Posterior cingulate gyrus (tissue), 11 donors: ENCODE results near the gene HOXC11.

Experiments
- DNase-seq, 10 donors: peaks; one replicate each; pipeline versions ENCODE4 v3.0.0 to v3.0.0-alpha.2; 2020 to 2021; ENCODE audit warnings: mixed read lengths in 3 of 10
- intact Hi-C: fragments of 100-400 bp; cut with DNase I; formaldehyde crosslinking; loops from one replicate; pipeline ENCODE4 v1.15.1; 2023

The HOXC11 gene

DNA sequence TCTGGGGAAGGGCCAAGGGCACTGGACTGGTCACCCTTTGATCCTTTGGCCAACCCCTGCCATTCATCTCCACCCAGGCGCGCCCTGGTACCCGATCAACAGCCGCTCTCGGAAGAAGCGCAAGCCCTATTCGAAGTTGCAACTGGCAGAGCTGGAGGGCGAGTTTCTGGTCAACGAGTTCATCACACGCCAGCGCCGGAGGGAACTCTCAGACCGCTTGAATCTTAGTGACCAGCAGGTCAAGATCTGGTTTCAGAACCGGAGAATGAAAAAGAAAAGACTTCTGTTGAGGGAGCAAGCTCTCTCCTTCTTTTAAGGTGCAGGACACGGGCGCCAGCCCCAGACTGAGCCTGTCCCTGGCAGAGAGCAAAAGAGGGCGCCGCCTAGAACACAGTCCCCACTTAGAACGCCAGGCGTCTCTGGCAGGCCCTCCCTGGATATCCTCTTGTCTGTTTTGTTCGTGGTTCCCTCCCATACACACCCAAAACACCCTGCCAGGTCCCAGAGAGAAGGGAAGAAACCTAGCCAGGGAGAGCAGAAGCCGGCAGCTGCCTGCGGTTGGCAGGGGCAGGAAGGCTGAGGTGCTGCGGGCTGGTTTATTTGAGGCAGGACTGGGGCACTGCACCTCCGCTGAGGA lies 16.6 kb upstream of the HOXC11 start:
- DNase-seq, result no peak
- intact Hi-C loops, result no loop called here

DNA sequence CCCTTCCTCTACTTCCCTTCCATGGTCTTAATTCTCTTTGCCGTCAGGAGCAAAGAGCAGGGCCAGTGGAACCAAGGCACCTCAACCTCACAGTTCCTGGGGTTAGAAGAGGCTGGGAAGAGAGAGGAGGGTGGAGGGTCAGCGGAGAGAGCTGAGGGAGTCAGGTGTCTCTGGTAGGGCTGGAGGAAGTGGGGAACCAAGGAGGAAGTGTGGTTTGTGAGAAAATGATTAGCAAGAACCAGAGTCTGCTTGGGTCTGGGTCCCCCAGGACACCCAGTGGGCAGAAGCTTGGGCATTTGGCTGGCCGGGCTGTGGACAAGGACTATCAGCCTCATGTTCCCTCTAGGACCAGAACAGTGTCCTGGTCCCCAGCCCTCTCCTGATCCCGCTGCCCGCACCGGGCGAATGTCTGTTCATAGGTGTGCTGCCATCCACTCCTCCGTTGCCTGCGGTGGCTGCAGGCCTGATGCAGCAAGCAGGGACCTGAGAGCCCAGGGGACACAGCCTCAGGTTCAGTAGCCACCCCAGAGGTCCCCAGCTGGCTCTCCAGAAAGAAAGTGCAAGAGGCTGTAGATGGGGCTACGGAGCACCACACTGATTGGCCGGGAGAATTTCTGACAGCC lies 15.9 kb upstream of the HOXC11 start:
- intact Hi-C loops, result no loop called here
- DNase-seq, result no peak

DNA sequence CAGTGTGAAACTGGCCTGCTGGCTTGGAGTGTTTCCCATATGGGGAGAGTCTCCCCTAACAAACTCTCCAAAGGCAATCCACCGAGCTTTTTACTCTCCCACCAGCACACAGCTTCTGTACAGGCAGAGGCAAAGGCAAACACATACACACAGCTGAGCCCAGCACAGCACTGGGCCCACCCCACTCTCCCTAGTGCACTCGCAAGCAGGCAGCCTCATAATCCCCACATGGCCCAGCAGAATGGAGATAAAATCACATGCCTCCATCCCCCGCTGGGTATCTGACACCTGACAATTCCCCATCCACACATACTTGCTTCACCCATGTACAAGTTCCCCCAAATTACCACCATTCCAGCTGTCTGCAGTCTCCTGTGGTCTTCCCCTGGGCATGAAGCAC lies 14.8 kb upstream of the HOXC11 start:
- DNase-seq, result peak in 1 of 10 donors; percentile 17
- intact Hi-C loops, result no loop called here

DNA sequence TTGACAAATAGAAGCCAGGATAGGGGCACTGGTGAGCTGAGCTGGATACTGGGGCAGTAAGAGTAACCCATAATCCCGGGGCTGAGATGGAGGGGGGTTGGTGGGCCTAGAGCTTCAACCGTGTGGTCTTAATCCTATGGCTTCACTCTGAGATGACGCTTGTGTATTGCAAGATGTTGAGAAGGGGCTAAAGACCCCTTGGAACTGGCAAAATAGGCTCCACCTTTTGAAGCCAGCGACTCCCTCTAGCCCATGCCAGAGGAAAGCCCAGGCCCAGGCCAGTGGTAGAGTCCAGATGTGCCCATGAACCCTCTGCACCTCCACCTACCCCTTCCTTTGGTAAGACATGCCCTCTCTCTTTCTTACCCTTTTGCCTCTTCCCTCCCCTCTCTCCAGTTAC lies 13.6 kb upstream of the HOXC11 start:
- intact Hi-C loops, result no loop called here
- peak in 1 of 10 donors; percentile 4 for DNase-seq

DNA sequence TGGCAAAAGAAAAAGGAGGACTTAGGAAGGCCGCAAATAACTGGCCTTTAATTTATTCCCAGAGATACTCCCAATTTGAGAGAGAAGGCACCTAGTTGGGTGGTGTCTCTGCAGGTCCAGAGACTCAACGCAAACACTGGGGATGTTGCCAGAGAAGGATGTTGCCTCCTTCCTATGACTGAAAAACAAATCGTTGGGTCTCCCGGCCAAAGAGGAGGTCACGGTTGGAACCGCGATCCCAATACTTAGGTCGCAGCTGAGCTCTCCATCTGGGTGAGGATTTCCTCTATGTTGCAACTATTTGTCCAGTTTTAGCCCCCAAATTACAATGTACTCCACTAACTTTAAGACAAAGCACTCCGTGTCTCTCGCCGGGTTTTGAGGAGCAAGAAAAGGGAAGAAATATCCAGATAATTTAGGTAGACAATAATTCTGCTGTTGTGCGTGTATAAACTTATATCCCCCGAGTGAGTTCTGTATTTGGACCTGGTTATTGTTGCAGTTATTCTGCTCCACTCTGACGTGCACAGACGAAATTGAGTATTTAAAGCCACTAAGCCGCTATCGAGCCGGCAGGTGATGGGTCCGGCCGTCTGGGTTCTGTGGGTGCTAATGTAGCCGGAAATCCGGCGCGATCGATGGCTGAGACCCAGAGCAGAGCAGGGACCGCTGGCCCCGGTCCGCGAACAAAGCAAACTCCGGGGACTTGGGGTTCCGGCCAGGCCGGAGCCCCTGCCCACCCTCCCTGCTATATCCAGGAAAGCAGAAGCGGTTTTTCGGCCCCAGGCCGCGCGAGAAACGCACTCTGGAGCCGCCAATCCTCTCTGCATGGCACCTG lies 12.5 kb upstream of the HOXC11 start:
- intact Hi-C loops, result no loop called here
- peak in 1 of 10 donors; percentile 3 for DNase-seq

DNA sequence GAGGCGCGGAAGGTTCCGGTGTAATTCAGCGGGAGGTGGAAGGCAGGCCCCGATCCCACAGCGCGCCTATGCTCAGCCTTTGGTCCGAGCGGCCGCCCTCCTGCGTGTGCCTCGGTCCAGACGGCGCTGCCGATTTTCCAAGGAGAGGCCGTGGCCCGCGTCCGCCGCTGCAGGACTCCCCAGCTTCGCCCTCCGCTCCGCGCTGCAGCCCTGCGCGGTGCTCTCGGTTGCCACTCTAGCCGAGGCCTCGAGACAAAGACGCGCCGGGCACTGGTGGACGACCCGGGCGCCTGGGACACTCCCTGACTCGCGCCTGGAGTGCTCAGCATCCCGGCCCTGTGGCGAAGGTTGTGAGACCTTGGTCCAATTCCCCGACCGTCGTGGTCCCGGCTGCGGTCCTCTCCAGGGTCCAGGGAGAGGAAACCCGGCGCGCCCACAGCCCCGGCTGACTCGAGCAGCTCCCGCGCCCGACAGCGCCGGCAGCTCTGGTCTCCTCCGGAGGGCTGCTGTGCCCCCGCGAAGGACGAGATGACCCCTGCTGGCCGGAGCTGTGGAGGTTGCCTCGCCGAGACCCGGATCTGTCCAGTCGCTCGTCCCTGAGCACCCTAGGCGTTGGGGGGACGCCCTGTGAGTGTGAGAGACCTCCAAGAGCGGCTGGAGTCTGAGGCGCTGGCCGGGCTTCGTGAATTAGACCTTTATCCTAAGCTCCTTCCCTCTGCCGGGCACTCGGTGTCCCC lies 11.7 kb upstream of the HOXC11 start:
- intact Hi-C loops, result no loop called here
- peak in 1 of 10 donors; percentile 77 for DNase-seq

DNA sequence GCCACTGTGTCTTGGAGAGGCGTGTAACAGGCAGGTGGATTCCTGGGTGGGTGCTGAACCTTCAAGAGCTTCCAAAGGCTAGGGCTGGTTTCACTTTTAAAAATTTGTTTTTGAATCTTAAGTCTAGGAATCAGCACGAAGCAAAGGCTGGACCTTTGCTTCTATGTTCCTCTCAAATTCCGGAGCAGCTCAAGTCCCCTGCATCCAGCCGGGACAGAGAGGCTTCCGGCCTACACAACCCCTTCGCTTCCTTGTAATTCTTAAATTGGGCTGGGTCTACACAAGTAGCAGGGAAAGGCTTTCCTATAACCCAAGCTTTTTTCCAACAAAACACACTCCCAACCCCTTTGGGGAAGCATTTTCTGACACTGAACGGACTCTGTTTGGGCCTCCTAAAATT lies 9.9 kb upstream of the HOXC11 start:
- DNase-seq, result peak in 1 of 10 donors; percentile 12
- intact Hi-C loops, result no loop called here

DNA sequence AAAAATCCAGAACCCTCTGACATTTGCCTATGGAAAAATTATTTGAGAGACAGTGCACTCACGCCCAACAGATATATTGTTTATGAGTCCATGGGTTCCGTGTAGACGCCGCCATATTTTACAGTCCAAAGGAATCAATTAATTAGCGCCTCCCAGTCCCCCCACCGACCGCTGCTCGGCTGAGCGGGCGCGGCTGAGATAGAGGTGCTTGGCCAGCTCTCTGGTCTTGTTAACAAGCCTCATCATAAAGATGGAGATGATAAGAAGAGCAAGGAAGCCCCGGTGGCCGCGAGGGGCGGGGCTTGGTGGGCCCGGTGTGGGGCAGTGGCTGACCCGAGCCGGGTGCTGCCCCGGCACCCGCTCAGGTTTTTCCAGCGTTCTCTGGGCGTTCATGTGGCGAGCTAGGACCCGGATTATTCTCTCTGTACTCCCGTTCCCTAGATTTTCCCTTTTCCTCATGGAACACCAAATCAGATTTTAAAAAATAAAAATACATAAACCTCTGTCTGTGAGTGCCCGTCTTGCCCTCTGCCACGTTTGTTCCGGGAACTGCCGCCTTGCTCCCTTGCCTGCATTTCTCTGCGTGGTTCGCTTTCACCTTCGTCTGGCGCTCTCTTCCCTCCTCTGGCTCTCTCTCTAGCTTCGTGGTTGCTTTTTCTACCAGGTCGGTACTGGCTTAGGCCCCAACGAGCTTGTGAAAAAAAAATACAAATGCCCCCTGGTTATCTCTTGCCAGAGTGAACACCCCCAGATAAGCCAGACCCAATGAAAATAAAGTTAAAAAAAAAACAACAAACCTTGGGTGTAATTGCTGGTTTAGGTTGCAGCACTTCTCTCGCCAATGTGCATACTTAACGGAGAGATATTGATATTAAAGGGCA lies 9.3 kb upstream of the HOXC11 start:
- intact Hi-C loops, result no loop called here
- DNase-seq, result peak in 1 of 10 donors; percentile 60

DNA sequence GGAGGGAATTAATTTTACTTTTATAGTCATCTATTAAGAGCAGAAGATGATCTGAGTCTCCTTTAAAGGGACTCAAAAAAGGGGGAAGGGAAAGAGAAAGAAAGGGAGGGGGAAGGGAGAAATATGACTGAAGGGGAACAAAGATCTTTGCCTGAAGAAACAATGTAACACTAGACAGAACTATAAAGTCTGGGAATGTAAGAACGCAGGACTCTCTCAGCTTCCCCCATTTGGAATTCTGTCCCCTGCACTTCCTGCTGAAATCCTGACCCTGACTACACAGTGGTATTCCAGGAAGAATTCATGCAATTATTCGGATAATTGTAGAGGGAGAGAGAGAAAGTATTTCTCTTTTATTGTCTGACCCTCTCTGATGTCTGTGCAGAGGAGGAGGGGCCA lies 8.6 kb upstream of the HOXC11 start:
- intact Hi-C loops, result no loop called here
- DNase-seq, result no peak

DNA sequence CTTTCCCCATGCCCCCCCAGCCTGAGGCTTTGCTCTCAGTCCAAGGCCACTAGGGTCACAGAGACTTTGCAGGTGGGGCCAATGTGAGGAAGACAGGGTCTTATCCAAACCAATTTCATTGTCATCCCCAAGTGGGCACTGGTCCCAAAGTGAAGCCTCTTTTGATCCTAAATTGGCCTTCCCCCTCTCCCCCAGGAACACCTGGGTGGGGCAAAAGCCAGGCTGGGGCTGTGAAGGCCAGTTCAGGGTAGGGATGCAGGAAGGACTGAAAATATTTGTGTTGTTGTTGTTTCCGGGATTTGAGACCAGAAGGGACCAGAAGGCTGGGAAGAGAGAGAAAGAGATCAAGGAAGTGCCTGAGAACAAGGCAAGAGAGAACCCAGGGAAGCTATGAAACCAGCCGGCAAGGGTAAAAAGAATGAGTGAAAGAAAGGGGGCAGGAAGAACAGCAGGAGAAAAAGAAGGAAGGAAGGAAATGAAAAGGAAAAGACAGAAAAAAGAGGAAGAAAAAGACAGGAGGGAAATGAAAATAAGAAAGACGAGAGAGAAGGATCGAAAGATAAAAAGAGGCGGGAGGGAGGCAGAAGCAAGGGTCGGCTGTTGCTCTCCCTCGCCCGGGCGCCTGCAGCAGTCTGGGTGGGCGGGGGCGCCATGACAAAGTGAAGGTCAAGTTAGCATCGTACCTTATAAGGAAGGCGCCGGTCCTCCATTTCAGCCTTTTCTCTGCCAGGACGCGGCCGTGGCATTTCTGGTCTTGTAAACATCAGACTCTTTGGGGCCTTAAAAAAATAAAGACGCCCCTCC lies 7.4 kb upstream of the HOXC11 start:
- intact Hi-C loops, result no loop called here
- DNase-seq, result peak in 2 of 10 donors; percentile 20 to 28

DNA sequence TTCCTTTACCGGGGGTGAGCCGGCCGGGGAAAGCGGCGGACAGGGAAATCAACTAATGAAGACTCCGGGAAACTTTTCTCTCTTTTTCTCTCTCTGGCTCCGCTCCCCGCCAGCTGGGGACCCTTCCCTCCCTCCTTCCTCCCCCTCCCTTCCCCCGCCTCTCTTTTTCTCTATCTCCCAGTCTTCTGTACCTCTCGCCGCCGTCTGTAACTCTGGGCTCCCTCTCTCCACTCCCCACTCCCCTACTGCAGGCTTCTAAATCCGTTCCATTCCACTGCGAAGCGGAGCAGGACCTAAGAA lies 6.9 kb upstream of the HOXC11 start:
- intact Hi-C loops, result no loop called here
- no peak for DNase-seq

DNA sequence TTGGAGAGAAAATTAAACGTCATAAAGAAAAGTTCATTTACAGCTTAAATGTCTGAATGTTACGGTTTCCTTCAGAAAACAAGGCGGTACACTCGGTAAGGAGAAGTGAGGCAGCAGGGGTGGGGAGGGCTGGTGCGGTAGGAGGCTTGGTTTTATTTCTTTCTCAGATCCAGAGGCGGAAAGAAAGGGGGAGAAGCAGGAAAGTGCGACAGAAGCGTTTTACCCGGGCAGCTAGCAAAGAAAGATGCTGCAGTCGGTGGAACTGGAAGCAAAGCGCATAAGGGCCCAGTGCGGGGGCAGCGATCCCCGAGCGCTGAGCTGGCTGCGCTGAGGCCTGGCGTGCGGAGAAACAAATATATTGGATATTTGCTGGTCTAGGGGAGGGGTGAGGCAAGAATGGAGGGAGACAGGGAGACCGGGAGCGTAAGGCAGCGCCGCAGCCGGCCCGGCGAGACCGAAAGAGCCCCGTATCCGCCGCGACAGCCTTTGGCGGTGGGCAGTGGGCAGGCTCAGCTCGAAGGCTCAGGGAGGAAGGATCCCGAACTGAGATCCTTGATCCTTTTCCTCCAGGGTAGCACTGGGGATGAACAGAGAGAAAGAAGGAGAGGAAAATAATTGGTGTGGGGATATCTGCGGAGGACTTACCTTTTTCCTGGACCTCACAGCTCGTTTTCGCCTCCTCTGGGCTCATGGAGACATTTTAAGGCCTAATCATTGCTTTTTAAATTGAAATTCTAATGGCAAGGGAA lies 6.4 kb upstream of the HOXC11 start:
- intact Hi-C loops, result no loop called here

DNA sequence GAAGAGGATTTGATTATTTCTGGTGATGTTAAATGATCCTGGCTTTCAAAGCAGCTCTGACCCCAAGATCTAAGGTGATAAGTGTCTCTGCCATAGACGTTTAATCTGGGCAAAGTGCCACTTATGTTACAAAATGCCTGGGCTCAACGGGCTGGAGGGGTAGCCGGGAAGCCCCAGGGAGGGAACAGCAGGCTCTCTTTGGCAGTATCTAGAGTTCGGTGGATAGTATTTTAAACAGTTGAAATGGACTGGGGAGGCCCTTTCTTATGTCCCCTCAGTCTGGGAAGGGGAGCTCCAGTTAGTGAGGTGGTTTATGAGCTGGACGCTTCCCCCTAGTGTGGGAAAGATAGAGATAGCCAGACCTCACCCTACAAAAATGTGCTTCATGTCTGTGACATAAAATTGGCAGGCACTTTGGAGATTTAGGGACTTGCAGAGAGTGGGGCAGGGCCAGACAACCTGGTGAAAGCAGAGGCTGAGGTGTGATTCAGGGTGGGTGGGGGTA lies 5.5 kb upstream of the HOXC11 start:
- intact Hi-C loops, result no loop called here
- peak in 1 of 10 donors; percentile 18 for DNase-seq

More for the DNA sequence above, 6.4 kb upstream of the HOXC11 start:
- DNase-seq, result peak in 2 of 10 donors; percentile 12 to 30

DNA sequence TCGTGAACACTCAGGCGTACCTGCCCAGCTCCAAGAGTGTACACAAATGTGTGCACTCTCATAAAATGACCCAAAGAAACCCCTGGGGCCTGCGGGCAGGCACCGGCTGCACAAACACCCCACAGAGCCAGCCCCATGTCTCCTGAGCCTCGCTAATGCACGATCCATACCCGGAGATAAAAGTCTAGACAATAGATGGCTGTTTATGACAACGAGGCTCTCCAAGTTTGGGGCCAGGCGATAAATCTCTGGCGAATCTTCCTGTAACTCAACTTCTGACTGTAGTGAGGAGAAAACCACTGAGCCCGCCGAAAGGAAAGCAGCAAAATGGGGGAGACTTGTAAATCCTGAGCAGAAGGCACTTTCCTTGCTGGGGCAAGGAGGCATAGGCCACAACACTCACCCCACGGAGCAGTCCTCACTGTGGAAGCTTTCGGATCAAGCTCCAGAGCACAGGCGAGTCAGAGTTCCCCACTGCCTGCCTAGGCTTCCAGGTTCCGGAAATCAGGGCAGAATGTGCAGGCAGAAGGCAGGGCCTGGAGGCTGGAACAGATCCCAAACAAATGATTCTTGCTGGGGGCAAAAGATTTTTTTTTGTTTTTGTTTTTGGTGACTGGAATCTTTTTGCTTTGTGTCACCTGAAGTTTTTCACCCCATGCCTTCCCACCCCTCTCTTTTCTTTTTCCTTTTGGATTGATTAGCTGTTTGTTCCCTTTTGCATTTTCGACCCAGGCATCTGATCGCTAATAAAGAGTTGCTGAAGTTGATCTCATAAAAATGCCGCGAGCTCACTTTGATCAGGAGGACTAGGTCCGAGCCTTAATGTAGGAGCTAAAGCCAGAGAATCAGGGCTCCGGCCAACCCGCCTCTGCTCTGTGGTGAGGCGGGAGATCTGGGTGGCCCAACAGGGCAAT lies 4.5 kb upstream of the HOXC11 start:
- peak in 2 of 10 donors; percentile 19 to 39 for DNase-seq
- intact Hi-C loops, result no loop called here

DNA sequence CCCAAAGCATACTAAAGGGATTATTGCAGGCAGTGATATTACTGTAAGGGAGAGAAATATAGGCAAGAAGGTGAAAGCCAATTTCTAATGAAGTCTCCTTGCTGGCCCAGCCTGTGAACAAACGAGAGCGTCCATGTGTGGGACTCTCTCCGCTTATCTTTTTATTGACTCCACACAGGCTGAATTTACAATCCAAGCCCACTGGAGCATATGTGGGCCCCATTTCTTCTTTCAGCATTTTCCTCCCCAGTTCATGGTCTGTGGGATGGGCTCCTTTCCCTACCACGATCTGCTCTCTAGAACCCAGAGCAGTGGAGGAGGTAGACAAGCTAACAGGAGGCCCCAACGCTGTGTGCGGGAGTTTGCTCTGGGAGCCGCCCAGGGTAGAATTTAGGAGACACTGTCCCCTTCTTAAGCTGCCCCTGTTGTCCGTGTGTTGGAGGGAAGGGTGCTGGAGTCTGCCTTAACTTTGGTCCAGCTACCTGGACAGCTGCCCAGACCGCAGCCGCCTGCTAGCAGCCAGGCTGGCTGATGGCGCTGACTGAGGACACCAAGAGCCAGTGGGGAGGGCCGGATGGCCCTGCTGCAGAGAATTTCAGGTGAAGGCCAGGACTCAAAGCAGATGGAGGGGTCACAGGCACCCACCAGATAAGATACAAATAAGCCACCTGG lies 3.2 kb upstream of the HOXC11 start:
- intact Hi-C loops, result no loop called here
- DNase-seq, result peak in 2 of 10 donors; percentile 22 to 23

DNA sequence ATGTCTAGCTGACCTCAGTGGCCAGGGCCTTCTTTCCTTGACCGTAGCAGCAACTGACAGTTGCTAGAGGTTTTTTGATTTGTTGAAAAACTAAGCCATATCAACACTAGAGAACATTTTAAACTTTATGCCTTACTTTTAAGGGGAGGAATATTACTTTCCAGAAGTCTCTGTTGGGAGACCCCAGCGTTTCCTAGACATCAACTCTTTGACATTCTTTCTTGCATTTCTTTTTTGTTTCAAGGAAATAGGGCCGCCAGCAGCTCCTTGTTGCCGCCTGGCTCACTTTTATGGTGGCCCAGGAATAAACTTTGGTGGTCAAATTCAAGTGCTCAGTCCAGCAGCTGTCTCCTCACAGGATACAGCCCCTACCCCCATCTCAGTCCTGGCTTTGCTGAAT lies 2.5 kb upstream of the HOXC11 start:
- intact Hi-C loops, result no loop called here
- DNase-seq, result peak in 1 of 10 donors; percentile 10

DNA sequence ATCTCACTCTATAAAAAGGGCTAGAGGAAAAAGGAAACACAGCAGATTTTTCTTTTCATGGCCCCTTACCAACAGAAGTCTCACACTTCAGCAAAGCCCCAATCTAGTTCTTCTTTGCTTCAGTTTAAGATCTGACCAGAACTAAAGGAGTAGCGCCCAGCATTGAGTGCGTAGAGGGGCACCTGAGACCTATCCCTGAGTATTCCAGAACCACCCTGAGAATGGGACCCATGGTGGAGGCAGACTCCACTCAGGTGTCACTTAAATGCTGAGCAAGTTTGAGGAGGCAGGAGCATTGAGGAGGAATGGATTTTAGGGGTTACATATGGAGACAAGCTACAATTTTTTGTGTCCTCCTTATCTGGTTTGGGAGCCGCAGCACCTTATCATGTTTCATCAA lies 1.8 kb upstream of the HOXC11 start:
- intact Hi-C loops, result no loop called here
- peak in 1 of 10 donors; percentile 40 for DNase-seq
